ENCODE data around the gene RREB1.

RREB1 gene

DNA sequence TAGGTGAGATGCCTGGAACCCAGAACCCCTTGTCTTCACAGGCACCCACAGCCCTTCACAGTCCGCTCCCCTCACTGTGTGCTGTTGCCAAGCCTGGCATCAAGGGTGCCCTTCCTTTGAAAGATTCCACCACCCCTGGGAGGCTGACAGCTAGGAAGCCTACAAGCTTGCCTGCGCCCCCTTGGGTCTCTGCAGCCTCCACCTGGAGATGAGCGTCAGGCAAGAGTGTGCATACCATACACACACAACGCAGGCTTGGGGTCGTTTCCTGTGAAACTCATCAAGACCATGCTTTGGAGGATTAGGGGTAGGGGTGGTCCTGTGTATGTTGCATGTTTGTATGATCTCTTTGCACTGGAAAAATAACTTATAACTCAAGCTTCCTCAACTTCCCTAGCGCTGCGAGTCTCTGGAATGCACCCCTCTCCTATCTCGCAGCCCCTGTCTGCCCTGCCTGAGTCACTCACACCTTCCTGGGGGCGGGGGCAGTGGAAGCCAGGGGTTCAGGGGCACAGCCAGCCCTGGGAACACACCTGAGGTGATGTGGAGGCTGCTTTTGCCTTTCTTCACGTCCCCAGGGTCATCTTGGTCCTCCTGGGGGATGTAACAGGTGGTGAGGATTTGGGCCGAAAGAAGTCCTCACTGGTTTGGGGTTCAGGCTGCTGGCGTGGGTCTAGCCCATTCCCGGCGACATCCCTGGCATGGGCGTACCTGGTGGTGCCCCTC lies 138.1 kb downstream of the RREB1 start:
- Mint-ChIP-seq H3K9me3 (no peaks in the 10 kb centered on the region), H3K4me3 (no peak overlapping the region), H3K4me1 (peaks cover 34% of the 10 kb centered on the region), H3K27ac (no peak overlapping the region), H3K36me3 (ENCODE audit: low read depth) (peaks cover 16% of the 10 kb centered on the region), H3K27me3 (ENCODE audit: low read depth, poor library complexity) (peaks cover 4% of the 10 kb centered on the region)
- DNase-seq = no peak
- TF ChIP-seq, protein P1, sequence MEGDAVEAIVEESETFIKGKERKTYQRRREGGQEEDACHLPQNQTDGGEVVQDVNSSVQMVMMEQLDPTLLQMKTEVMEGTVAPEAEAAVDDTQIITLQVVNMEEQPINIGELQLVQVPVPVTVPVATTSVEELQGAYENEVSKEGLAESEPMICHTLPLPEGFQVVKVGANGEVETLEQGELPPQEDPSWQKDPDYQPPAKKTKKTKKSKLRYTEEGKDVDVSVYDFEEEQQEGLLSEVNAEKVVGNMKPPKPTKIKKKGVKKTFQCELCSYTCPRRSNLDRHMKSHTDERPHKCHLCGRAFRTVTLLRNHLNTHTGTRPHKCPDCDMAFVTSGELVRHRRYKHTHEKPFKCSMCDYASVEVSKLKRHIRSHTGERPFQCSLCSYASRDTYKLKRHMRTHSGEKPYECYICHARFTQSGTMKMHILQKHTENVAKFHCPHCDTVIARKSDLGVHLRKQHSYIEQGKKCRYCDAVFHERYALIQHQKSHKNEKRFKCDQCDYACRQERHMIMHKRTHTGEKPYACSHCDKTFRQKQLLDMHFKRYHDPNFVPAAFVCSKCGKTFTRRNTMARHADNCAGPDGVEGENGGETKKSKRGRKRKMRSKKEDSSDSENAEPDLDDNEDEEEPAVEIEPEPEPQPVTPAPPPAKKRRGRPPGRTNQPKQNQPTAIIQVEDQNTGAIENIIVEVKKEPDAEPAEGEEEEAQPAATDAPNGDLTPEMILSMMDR (IDR thresholded peaks at IDR 0.05) = no peak

DNA sequence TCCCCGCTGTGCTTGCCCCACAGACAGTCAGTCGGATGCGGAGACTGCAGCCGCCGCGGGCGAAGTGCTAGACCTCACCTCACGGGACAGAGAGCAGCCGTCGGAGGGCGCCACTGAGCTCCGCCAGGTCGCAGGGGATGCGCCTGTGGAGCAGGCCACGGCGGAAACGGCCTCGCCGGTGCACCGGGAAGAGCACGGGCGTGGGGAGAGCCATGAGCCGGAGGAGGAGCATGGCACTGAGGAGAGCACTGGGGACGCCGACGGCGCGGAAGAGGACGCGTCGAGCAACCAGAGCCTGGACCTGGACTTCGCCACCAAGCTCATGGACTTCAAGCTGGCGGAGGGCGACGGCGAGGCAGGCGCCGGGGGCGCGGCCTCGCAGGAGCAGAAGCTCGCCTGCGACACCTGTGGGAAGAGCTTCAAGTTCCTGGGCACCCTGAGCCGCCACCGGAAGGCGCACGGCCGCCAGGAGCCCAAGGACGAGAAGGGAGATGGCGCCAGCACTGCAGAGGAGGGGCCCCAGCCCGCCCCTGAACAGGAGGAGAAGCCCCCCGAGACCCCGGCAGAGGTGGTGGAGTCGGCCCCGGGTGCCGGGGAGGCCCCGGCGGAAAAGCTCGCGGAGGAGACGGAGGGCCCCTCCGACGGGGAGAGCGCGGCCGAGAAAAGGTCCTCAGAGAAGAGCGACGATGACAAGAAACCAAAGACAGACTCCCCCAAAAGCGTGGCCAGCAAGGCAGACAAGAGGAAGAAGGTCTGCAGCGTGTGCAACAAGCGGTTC lies 138.8 kb downstream of the RREB1 start:
- peaks cover 34% of the 10 kb centered on the region for H3K4me1 Mint-ChIP-seq
- H3K27ac Mint-ChIP-seq = no peak overlapping the region
- no peaks in the 10 kb centered on the region for H3K9me3 Mint-ChIP-seq

DNA sequence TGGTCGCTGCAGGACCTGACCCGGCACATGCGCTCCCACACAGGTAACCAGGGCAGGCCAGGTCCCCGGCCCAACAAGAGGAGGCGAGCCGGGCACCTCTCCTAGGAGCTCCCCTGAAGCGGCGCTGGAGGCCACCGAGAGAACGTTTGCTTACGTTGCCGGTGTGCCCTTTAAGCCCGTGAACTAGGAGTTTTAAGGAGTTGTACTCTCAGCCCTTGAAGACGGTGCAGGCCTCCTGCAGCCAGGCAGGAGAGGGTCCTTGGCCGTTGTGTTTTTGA lies 139.4 kb downstream of the RREB1 start:
- no peak for DNase-seq
- TF ChIP-seq, protein P1 (IDR thresholded peaks at IDR 0.05) = no peak
- H3K4me3 Mint-ChIP-seq = no peak overlapping the region
- H3K9me3 Mint-ChIP-seq = no peaks in the 10 kb centered on the region
- peaks cover 4% of the 10 kb centered on the region for H3K27me3 Mint-ChIP-seq (ENCODE audit: low read depth, poor library complexity)
- H3K36me3 Mint-ChIP-seq (ENCODE audit: low read depth) = peaks cover 16% of the 10 kb centered on the region
- H3K27ac Mint-ChIP-seq = peak overlapping the region; percentile 64
- H3K4me1 Mint-ChIP-seq = peaks cover 28% of the 10 kb centered on the region

More for the DNA sequence above, 138.8 kb downstream of the RREB1 start:
- peaks cover 16% of the 10 kb centered on the region for H3K36me3 Mint-ChIP-seq (ENCODE audit: low read depth)
- TF ChIP-seq, protein P1 (IDR thresholded peaks at IDR 0.05) = no peak
- peaks cover 4% of the 10 kb centered on the region for H3K27me3 Mint-ChIP-seq (ENCODE audit: low read depth, poor library complexity)
- H3K4me3 Mint-ChIP-seq = no peak overlapping the region
- no peak for DNase-seq

DNA sequence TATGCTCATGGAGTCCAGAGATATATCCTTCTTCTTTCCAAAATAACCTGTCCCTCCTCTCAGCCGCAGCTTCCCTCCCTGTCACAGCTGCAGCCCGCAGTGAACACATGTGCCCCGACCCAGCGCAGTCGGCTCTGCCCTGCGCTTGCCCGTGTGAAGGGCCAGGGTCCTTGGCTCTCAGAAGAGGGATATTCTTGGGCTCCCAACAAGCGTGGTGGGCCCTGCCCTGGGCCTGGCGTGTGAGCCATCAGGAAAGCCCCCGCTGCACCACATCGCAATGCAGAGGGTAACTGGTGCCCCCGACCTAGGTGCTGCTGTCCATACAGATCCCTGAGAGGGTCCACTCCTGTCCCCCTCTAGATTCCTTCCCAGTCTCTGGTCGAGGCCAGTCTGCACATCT lies 140.1 kb downstream of the RREB1 start:
- DNase-seq = no peak
- peak overlapping the region; percentile 29 for H3K27ac Mint-ChIP-seq
- H3K9me3 Mint-ChIP-seq = no peaks in the 10 kb centered on the region
- TF ChIP-seq, protein P1 (IDR thresholded peaks at IDR 0.05) = no peak
- no peak overlapping the region for H3K4me3 Mint-ChIP-seq
- H3K4me1 Mint-ChIP-seq = peaks cover 21% of the 10 kb centered on the region
- peaks cover 16% of the 10 kb centered on the region for H3K36me3 Mint-ChIP-seq (ENCODE audit: low read depth)
- peaks cover 3% of the 10 kb centered on the region for H3K27me3 Mint-ChIP-seq (ENCODE audit: low read depth, poor library complexity)

DNA sequence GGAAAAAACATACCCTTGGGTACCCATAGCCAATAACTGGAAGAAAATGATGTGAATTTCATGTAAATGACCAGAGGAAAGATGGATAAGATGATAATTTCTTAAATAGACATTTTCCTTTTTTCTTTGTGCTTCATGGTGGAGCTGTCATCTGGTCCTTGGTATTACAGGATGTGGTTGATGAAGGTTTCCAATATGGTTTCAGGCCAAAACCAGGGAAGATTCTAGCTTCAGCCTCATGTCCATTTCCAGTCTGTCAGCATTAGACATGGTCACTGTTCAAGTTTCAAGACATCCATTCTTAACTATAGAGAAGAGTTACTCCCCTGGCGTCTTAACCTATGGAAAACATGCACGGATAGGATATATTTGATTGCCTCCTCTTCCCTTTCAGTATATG lies 141.6 kb downstream of the RREB1 start:
- Mint-ChIP-seq H3K27me3 (ENCODE audit: low read depth, poor library complexity) (no peaks in the 10 kb centered on the region), H3K36me3 (ENCODE audit: low read depth) (peaks cover 16% of the 10 kb centered on the region), H3K4me1 (peaks cover 11% of the 10 kb centered on the region), H3K27ac (no peak overlapping the region), H3K4me3 (no peak overlapping the region), H3K9me3 (no peaks in the 10 kb centered on the region)
- no peak for DNase-seq
- TF ChIP-seq, protein P1 (IDR thresholded peaks at IDR 0.05) = no peak

Data from nephron progenitor cell (in vitro differentiated cells).